ENCODE results near the gene GLE1.

DNA sequence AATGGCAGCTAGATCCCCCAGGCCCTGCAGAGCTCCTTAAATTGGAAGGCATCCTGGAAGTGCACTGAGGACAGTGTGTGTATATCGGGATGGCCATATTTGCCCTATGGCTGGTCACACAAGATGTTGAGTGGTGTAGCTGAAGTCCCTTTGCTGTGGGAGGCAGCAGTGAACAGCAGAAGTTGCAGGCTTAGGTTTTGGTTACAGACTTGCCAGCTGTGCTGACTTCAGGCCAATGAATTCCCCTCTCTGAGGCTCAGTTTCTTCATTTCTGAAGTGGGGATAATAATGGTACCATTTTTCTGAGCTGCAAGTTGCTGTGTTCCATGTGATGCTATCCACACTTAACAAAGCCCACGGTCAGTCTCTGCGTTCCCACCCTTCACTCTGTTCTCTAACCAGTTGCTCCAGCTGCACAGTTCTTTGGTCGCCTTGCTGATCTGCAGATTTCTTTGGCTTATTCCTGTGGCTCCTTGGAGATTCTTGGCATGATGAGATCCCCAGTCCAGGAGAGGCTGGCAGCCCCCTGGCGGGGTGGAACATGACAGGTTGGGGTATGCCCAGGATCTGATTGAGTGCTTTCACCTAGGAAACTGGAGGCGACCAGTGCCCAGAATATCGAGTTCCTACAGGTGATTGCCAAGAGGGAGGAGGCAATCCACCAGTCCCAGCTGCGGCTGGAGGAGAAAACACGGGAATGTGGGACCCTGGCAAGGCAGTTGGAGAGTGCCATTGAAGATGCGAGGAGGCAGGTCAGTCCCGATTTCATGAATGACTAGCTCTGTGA is 6.5 kb upstream of the GLE1 start:
- TF ChIP-seq, protein P1, sequence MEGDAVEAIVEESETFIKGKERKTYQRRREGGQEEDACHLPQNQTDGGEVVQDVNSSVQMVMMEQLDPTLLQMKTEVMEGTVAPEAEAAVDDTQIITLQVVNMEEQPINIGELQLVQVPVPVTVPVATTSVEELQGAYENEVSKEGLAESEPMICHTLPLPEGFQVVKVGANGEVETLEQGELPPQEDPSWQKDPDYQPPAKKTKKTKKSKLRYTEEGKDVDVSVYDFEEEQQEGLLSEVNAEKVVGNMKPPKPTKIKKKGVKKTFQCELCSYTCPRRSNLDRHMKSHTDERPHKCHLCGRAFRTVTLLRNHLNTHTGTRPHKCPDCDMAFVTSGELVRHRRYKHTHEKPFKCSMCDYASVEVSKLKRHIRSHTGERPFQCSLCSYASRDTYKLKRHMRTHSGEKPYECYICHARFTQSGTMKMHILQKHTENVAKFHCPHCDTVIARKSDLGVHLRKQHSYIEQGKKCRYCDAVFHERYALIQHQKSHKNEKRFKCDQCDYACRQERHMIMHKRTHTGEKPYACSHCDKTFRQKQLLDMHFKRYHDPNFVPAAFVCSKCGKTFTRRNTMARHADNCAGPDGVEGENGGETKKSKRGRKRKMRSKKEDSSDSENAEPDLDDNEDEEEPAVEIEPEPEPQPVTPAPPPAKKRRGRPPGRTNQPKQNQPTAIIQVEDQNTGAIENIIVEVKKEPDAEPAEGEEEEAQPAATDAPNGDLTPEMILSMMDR (conservative IDR thresholded peaks at IDR 0.05; ENCODE audit: low read depth, low read length) = no peak
- TF ChIP-seq EZH2 (IDR thresholded peaks at IDR 0.05; ENCODE audit: low read length, unreplicated experiment) = no peak
